Measurements from ENCODE around the gene LIMA1.

DNA sequence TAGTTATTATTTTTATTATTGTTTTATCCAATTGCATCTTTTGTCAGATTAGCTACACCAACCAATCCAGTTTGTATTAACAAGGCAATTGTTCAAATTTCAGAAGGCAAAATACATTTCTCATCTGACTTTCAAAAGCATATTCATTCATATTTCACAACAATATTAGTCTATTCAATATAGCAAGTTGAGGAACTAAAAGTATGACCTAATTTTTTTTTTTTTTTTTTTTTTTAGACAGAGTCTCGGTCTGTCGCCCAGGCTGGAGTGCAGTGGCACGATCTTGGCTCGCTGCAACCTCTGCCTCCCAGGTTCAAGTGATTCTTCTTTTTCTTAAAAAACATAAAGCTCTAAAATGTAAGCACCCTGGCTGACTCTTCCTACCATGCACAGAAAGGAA is 154.0 kb downstream of the LIMA1 start:
- no peak for TF ChIP-seq EZH2 (IDR thresholded peaks at IDR 0.05; ENCODE audit: borderline replicate concordance, insufficient read depth, low read depth, low read length, poor library complexity, severe bottlenecking)
- TF ChIP-seq, protein P1, sequence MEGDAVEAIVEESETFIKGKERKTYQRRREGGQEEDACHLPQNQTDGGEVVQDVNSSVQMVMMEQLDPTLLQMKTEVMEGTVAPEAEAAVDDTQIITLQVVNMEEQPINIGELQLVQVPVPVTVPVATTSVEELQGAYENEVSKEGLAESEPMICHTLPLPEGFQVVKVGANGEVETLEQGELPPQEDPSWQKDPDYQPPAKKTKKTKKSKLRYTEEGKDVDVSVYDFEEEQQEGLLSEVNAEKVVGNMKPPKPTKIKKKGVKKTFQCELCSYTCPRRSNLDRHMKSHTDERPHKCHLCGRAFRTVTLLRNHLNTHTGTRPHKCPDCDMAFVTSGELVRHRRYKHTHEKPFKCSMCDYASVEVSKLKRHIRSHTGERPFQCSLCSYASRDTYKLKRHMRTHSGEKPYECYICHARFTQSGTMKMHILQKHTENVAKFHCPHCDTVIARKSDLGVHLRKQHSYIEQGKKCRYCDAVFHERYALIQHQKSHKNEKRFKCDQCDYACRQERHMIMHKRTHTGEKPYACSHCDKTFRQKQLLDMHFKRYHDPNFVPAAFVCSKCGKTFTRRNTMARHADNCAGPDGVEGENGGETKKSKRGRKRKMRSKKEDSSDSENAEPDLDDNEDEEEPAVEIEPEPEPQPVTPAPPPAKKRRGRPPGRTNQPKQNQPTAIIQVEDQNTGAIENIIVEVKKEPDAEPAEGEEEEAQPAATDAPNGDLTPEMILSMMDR (IDR thresholded peaks at IDR 0.05): no peak
